HG03342 (cell line): ENCODE data around the gene CD300C.
"Not testable (repeated sequence)": the region's sequence is repeated elsewhere in the genome, so short reads cannot be mapped to it uniquely, and the experiment has no call there.

Source experiments
- ATAC-seq: cut with Tn5 transposase; IDR thresholded peaks from one replicate; pipeline ENCODE4 v1.9.1; 2021; ENCODE audit warnings: mild to moderate bottlenecking, moderate library complexity; ENCODE audit not compliant: unreplicated experiment

Gene CD300C

DNA sequence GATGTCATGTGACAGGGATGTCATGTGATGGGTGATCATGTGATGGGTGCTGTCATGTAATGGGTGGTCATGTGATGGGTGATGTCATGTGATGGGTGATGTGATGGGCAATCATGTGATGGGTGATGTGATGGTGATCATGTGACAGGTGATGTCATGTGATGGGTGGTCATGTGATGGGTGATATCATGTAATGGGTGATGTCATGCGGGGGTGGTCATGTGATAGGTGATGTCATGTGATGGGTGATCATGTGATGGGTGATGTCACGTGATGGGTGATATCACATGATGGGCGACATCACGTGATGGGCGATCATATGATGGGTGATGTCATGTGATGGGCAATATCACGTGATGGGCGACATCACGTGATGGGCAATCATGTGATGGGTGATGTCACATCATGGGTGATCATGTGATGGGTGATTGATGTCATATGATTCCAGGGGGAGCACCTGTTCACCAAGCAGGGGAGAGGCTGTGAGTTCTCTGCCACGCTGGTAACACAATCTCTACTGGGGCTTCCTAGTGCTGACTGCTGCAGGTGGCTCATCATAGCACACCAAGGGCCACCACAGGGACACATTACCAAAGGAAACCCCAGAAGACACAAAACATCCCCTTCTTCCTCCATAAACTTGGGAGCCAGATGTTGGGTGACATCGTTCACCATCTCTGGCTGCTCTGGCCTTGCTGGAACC, 31.1 kb downstream of the CD300C start:
- no peak for ATAC-seq

DNA sequence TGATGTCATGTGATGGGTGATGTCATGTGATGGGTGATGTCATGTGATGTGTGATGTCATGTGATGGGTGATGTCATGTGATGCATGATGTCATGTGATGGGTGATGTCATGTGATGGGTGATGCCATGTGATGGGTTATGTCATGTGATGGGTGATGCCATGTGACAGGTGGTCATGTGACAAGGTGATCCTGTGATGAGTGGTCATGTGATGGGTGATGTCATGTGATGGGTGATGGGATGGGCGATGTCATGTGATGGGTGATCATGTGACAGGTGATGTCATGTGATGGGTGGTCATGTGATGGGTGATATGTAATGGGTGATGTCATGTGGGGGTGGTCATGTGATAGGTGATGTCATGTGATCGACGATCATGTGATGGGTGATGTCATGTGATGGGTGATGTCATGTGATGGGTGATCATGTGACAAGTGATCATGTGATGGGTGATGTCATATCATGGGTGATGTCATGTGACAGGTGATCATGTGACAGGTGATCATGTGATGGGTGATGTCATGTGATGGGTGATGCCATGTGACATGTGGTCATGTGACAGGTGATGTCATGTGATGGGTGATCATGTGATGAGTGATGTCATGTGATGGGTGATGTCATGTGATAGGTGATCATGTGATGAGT, 31.8 kb downstream of the CD300C start:
- ATAC-seq, result no peak

DNA sequence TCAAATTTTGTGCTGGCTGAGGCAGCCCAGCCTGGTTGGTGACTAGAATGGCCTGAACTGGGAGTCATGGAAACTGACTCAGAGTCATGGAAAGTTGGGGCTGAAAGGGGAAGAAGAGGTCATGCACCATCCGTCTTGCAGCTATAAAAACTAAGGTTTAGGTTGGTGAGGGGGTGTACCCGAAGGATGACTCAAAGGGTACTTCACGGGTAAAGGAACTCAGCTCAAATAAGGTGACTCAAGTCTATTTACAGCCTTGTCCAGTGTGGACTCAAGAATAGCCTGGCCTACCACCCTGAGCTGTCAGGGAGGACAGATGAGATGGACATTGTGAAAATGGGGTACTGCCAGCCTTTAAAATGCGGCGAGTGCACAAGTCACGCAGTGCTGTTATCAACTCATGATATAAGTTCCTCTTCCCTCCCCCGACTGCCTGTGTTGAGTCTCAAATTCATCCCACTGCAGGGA, 33.3 kb downstream of the CD300C start:
- ATAC-seq, result peak; percentile 65

DNA sequence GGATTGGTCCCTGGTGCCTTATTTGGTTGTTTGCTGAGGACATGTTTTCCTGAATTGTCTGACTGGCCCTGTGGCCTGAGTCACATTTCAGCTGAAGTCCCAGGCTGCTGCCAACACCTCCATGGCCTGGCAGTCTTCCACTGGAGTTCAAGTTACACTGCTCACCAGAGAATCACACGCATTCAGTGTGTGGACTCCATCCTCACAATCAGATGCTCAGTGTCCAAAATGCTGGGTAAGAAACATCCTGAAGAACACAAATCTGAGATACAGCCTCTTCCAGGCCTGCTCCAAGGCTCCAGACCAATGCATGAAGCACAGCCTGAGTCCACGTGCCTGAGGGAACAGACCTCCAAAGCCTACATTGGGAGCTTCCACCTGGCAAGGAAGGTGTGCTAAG, 33.9 kb downstream of the CD300C start:
- no peak for ATAC-seq

DNA sequence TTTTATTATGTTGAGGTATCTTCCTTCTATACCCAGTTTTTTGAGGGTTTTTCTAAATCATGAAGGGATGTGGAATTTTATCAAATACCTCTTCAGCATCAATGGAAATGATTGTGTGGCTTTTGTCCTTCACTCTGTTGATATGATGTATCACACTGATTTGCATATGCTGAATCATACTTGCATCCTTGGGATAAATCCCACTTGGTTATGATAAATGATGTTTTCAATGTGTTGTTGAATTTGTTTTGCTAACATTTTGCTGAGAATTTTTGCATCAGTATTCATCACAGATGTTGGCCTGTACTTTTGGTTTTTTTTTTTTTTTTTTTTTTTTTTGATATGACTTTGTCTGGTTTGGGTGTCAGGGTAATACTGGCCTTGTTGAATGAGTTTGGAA, 37.8 kb downstream of the CD300C start:
- no peak for ATAC-seq

DNA sequence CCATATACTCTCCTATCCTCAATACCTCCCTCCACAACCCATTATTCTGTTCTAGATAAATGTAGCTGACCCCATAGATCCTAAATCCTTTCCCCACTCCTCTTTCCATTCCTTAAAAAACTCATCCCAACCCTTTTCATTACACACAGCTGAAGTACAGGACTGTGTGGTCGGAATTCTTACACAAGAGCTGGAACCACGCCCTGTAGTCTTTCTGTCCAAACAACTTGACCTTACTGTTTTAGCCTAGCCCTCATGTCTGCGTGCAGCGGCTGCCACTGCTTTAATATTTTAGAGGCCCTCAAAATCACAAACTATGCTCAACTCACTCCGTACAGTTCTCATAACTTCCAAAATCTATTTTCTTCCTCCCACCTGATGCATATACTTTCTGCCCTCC, 42.0 kb downstream of the CD300C start:
- ATAC-seq, result not testable (repeated sequence)

DNA sequence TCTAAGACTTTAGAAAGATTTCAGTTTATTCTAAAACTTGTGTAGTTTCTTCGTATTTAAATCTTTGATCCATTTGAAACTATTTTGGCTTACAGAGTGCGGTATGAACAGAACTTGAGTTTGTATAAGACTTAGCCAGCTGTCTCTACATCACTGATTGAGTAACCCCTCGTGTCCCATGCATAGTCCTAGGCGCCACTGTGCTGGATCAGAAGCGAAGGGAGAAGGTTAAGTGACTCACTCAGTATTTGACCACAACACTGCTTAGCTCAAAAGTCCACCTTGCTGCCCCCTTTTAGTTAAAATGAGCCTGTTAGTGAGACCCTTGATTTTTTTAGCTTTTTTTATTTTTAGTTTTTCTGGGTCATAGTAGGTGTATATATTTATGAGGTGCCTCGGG, 43.1 kb downstream of the CD300C start:
- ATAC-seq, result no peak

DNA sequence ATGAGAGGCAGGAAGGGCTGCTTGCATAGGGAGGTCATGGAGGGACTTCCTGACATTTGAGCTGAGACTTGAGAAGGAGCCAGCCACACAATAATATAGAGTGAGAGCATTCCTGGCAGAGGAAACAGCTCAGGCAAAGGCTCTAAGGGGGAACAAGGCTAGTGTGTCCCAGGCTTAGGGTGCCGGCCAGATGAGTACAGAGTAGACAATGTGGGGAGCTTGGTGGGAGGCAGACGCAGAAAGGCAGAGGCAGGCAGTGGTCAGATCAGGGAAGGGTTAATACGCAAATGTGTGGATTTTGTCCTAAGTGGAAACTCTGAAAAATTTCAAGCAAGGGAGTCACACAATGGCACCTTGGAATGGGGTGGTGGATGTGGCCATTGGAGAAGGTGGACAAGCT, 45.9 kb downstream of the CD300C start:
- no peak for ATAC-seq

DNA sequence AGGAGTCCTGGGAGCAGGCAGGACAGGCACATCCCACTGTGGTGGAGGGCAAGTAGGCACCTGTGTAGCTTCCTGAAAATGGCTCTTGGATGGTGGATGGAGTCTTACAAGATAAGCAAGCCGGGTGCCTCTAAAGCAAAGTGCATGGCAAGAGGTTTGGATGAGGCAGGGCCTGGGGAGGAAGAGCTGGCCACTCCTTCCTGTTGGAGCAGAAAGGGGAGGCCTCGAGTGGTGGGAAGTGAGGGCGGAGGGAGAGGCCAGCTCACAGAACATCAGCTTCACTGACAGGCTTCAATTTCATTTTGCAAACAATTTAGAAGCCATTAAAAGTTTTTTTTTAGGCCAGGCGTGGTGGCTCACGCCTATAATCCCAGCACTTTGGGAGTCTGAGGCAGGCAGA, 48.4 kb downstream of the CD300C start:
- no peak for ATAC-seq

DNA sequence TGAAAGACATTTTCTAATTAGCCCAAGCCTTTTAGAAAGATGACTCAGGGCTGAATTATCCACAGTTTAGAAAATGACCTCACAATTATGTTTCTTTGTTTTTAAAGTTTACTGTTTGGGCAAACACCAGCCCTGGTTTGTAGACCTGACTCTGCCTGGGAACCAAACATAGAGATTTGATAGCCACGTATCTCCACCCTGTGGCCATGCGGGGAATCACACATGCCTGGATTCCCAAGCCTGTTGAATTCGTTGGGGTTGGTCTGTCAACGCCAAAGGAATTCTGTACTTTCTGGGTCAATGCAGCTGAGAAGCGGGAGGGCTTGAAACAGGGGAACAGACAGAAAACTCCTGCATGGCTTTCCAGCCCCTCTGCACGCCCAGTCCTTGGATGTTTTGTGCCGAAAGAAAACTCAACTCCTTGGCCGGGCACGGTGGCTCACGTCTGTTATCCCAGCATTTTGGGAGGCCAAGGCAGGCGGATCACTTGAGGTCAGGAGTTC, 52.5 kb downstream of the CD300C start:
- no peak for ATAC-seq

DNA sequence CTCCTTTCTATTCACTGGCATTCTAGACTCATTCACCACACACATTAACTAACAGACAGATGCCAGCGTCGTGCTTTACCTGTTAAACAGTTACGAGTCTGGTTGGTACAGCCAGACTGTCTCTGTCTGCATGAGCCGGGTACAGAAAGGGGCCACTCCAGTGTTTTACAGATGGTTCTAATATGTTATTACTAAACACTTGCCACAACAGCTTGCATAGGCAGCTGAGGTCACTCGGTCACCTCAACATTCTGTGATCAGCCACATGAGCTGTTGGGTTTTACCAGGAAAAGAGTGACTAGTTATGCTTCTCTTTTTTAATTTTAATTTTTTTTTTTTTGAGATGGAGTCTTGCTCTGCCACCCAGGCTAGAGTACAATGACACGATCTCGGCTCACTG, 54.3 kb downstream of the CD300C start:
- ATAC-seq, result no peak
